ENCODE results near the gene MSRB3.

The MSRB3 gene

GRCh38 chr12:65278576-65279368 lies at the start of gene MSRB3:
Gene MSRB3, plus strand, starts transcription at chr12:65278683. Its CDS starts 29,897 bp downstream, at chr12:65308580.
- TF ChIP-seq CTCF (IDR thresholded peaks at IDR 0.05; ENCODE audit: low read depth, low read length), result no peak
- H3K4me3 ChIP-seq (ENCODE audit: low read depth, low read length), result peak within 1 kb of the TSS; percentile 94

- H3K4me3 ChIP-seq (ENCODE audit: low read depth, low read length), result no peak overlapping the region
- TF ChIP-seq CTCF (IDR thresholded peaks at IDR 0.05; ENCODE audit: low read depth, low read length), result no peak
Observed at GRCh38 chr12:65229441-65229840, 49.0 kb upstream of the MSRB3 start.

- peak; percentile 3; the same call in 1 of the 2 replicates for TF ChIP-seq CTCF (IDR thresholded peaks at IDR 0.05; ENCODE audit: low read depth, low read length)
- no peak overlapping the region for H3K4me3 ChIP-seq (ENCODE audit: low read depth, low read length)
Observed at GRCh38 chr12:65232476-65233077, 45.9 kb upstream of the MSRB3 start.

GRCh38 chr12:65237153-65237552 lies 41.3 kb upstream of the MSRB3 start:
- no peak overlapping the region for H3K4me3 ChIP-seq (ENCODE audit: low read depth, low read length)
- TF ChIP-seq CTCF (IDR thresholded peaks at IDR 0.05; ENCODE audit: low read depth, low read length), result no peak

GRCh38 chr12:65238609-65239008 lies 39.9 kb upstream of the MSRB3 start:
- TF ChIP-seq CTCF (IDR thresholded peaks at IDR 0.05; ENCODE audit: low read depth, low read length), result no peak
- no peak overlapping the region for H3K4me3 ChIP-seq (ENCODE audit: low read depth, low read length)

GRCh38 chr12:65248656-65249633 lies 29.5 kb upstream of the MSRB3 start:
- TF ChIP-seq CTCF (IDR thresholded peaks at IDR 0.05; ENCODE audit: low read depth, low read length), result no peak
- H3K4me3 ChIP-seq (ENCODE audit: low read depth, low read length), result no peak overlapping the region

All from WI38 (cell line).